T-helper 1 cell (primary cell): ENCODE measurements around the gene ZNF324B.
"Not testable (repeated sequence)": the region's sequence is repeated elsewhere in the genome, so short reads cannot be mapped to it uniquely, and the experiment has no call there.

Source experiments
- DNase-seq, 5 donors: peaks; one replicate each; pipeline ENCODE4 v3.0.0-alpha.2; 2012 to 2020

Gene ZNF324B

GRCh38 chr19:58480831-58481230, 29.4 kb downstream of the ZNF324B start:
- DNase-seq = no peak

GRCh38 chr19:58482372-58482771, 30.9 kb downstream of the ZNF324B start:
- no peak for DNase-seq

GRCh38 chr19:58483776-58484175, 32.4 kb downstream of the ZNF324B start:
- no peak for DNase-seq

- DNase-seq = not testable (repeated sequence)
Observed at GRCh38 chr19:58484349-58484748, 32.9 kb downstream of the ZNF324B start.

GRCh38 chr19:58491393-58491792, 40.0 kb downstream of the ZNF324B start:
- no peak for DNase-seq

- DNase-seq = no peak
Observed at GRCh38 chr19:58492265-58492664, 40.8 kb downstream of the ZNF324B start.

- no peak for DNase-seq
Observed at GRCh38 chr19:58497634-58498170, 46.3 kb downstream of the ZNF324B start.

GRCh38 chr19:58498316-58499020, 47.0 kb downstream of the ZNF324B start:
- no peak for DNase-seq

GRCh38 chr19:58499021-58499927, 47.9 kb downstream of the ZNF324B start:
- peak; percentile 85 to 99 (median 92) for DNase-seq

DNA sequence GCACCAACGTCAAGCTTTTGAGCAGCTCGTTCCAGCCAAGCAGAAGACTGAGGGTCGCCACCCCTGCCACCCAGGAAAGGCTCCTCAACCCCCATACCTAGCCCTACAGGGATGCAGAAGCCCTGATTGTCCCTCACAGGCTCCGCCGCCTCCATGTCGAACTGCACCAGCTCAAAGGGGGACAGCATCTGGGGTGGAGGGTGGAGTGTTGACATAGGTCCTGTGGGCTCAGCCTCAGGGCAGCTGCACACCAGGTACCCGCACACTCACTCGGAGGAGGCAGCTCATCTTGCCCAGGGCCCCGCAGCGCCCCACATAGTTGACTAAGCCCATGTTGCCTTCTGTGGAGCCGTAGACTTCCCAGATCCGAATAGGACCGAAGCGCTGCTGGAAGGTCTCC, 48.8 kb downstream of the ZNF324B start:
- no peak for DNase-seq
